B cell (primary cell): ENCODE results near the gene SLC34A2. TPM values are rescaled to one million over a fixed set of nuclear protein-coding genes. Genes with fewer than 3 reads are reported as not detected.

Experiments
- ATAC-seq: fragments of 200-7000 bp; cut with Tn5 transposase; one replicate; pipeline ENCODE4 v1.10.0; 2021; ENCODE audit warnings: low read depth, mild to moderate bottlenecking, moderate number of reproducible peaks, moderate library complexity
- CTCF ChIA-PET: fragments of 350-600 bp; sonication (Branson Sonifier 250); formaldehyde crosslinking; loops from one replicate; lab custom pipeline; 2021; ENCODE audit warnings: antibody characterized with exemption, inconsistent platforms; lab: Charles Lee
- POLR2A ChIA-PET: fragments of 350-600 bp; sonication (Branson Sonifier 250); formaldehyde crosslinking; loops from one replicate; lab custom pipeline; 2021; ENCODE audit warnings: antibody characterized with exemption; lab: Charles Lee
- DNase-seq: peaks from one replicate; pipeline ENCODE4 v3.0.0; 2013
- H2AFZ ChIP-seq: 2 replicates; pipeline ENCODE4 v1.6.1; 2012; ENCODE audit warnings: mild to moderate bottlenecking, low read depth, low read length; ENCODE audit not compliant: insufficient read depth, poor library complexity, severe bottlenecking
- H3K27ac ChIP-seq, 2 donors: 1 replicate in 1 of 2; 2 replicates in 1 of 2; pipeline ENCODE4 v1.5.1; 2012 to 2013; ENCODE audit warnings: low read length in 2 of 2, mild to moderate bottlenecking in 2 of 2, moderate library complexity in 1 of 2
- H3K27me3 ChIP-seq, 4 experiments: fragments of 200-600 bp in 1 of 4; sonication (generic) in 1 of 4; replicated peaks in 1 of 4; 1 replicate in 2 of 4; 2 replicates in 2 of 4; pipeline versions ENCODE4 v1.6.1 to v1.7.0; 2013 to 2016; ENCODE audit warnings: low read length in 3 of 4, mild to moderate bottlenecking in 2 of 4, mixed read lengths in 1 of 4, moderate library complexity in 1 of 4; ENCODE audit not compliant: insufficient read depth in 4 of 4, control insufficient read depth in 3 of 4; ENCODE audit errors: control extremely low read depth in 1 of 4
- H3K36me3 ChIP-seq, 2 experiments: replicated peaks in 1 of 2; 1 replicate in 1 of 2; 2 replicates in 1 of 2; pipeline versions ENCODE4 v1.6.1 to v1.7.1; 2013; ENCODE audit warnings: low read length in 1 of 2; ENCODE audit not compliant: insufficient read depth in 2 of 2, control insufficient read depth in 1 of 2; ENCODE audit errors: control extremely low read depth in 1 of 2, extremely low read depth in 1 of 2
- H3K4me1 ChIP-seq, 2 donors: fragments of 200-600 bp in 1 of 2; sonication (generic) in 1 of 2; 1 replicate in 1 of 2; 2 replicates in 1 of 2; pipeline versions ENCODE4 v1.5.1 to v1.6.1; 2013 to 2017; ENCODE audit warnings: low read length in 2 of 2; ENCODE audit not compliant: control insufficient read depth in 2 of 2, insufficient read depth in 2 of 2
- H3K4me2 ChIP-seq: replicated peaks from 2 replicates; pipeline ENCODE3; 2012; ENCODE audit warnings: mild to moderate bottlenecking, low read depth, low read length; ENCODE audit not compliant: poor library complexity, severe bottlenecking
- H3K4me3 ChIP-seq, 5 experiments: fragments of 200-600 bp in 1 of 5; sonication (generic) in 1 of 5; 1 replicate in 3 of 5; 2 replicates in 2 of 5; pipeline versions ENCODE4 v1.5.1 to v1.7.0; 2011 to 2016; ENCODE audit warnings: low read length in 4 of 5, mild to moderate bottlenecking in 4 of 5, low read depth in 2 of 5, control low read depth in 1 of 5, moderate library complexity in 1 of 5; ENCODE audit not compliant: insufficient read depth in 1 of 5; ENCODE audit errors: control extremely low read depth in 1 of 5, extremely low read depth in 1 of 5
- H3K79me2 ChIP-seq: fragments of 200-600 bp; sonication (generic); one replicate; pipeline ENCODE4 v1.6.0; 2016; ENCODE audit warnings: low read length; ENCODE audit not compliant: control insufficient read depth, insufficient read depth
- H3K9ac ChIP-seq: fragments of 200-600 bp; sonication (generic); 2 replicates; pipeline ENCODE4 v1.6.1; 2017; ENCODE audit warnings: mild to moderate bottlenecking, low read length, moderate library complexity
- H3K9me3 ChIP-seq, 3 donors: one replicate each; pipeline versions ENCODE4 v1.6.1 to v1.7.1; 2013; ENCODE audit warnings: low read length in 2 of 3; ENCODE audit not compliant: control insufficient read depth in 2 of 3, insufficient read depth in 1 of 3; ENCODE audit errors: control extremely low read depth in 1 of 3
- H4K20me1 ChIP-seq: 2 replicates; pipeline ENCODE4 v1.6.0; 2012; ENCODE audit warnings: mild to moderate bottlenecking, low read length; ENCODE audit not compliant: insufficient read depth, control insufficient read depth, poor library complexity, severe bottlenecking
- H3K27ac Mint-ChIP-seq: one replicate; pipeline ENCODE4 v1.8.0; 2021; ENCODE audit warnings: mixed read lengths
- H3K27me3 Mint-ChIP-seq: one replicate; pipeline ENCODE4 v1.8.0; 2021; ENCODE audit warnings: mixed read lengths
- H3K4me1 Mint-ChIP-seq: one replicate; pipeline ENCODE4 v1.8.0; 2021; ENCODE audit warnings: mixed read lengths
- H3K4me3 Mint-ChIP-seq: one replicate; pipeline ENCODE4 v1.8.0; 2021; ENCODE audit warnings: mixed read lengths
- H3K9me3 Mint-ChIP-seq: one replicate; pipeline ENCODE4 v1.8.0; 2022; ENCODE audit warnings: mixed read lengths; ENCODE audit not compliant: insufficient read depth
- EZH2 ChIP-seq: IDR thresholded peaks from 2 replicates; pipeline ENCODE4 v1.6.1; 2012; ENCODE audit warnings: borderline replicate concordance, low read depth, mild to moderate bottlenecking, moderate library complexity, low read length; ENCODE audit not compliant: insufficient read depth, poor library complexity, severe bottlenecking
- WGBS: methylation state at CpG from one replicate; pipeline ENCODE4 v1.1.5; 2013; ENCODE audit warnings: missing lambda C conversion rate; ENCODE audit not compliant: insufficient coverage; 5-methylcytosine and 5-hydroxymethylcytosine counted together
- intact Hi-C: fragments of 100-400 bp; cut with micrococcal nuclease; formaldehyde crosslinking; loops from one replicate; pipeline ENCODE4 v1.10.0; 2022
- polyA plus RNA-seq: library from polyadenylated mRNA; depleted of rRNA; stranded (reverse); fragments of >200 nt; gene quantifications from 2 replicates; pipeline ENCODE4 v1.2.3, GENCODE V29; 2012
- total RNA-seq, 2 donors: library from RNA; stranded (reverse); fragments of 120-200 nt in 1 of 2; gene quantifications; 1 replicate in 1 of 2; 2 replicates in 1 of 2; pipeline versions ENCODE4 v1.2.3 to v1.2.4, GENCODE V29; 2013 to 2022
- TF ChIP-seq, protein P1 (sequence below): fragments of 200-600 bp; IDR thresholded peaks from one replicate; pipeline ENCODE4 v1.8.0; 2022; ENCODE audit warnings: antibody characterized with exemption, mild to moderate bottlenecking

The SLC34A2 gene
- total and polyA plus RNA-seq, 2 donors (not counting 1 experiment from before 2014, with no cell fraction given) = not detected

DNA sequence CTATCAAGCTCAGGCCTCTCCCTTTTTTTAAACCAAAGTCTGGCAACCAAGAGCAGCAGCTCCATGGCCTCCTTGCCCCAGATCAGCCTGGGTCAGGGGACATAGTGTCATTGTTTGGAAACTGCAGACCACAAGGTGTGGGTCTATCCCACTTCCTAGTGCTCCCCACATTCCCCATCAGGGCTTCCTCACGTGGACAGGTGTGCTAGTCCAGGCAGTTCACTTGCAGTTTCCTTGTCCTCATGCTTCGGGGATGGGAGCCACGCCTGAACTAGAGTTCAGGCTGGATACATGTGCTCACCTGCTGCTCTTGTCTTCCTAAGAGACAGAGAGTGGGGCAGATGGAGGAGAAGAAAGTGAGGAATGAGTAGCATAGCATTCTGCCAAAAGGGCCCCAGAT is 21.5 kb downstream of the SLC34A2 start:
- no peak overlapping the region for H3K27ac ChIP-seq
- POLR2A ChIA-PET = no interaction called here
- no peaks in the 10 kb centered on the region for H3K36me3 ChIP-seq
- ATAC-seq (no peak), DNase-seq (no peak)
- WGBS = 93% methylated on average over 3 of the region's 3 CpGs
- Mint-ChIP-seq H3K4me1 (no peaks in the 10 kb centered on the region), H3K4me3 (no peak overlapping the region), H3K27me3 (peaks cover 3% of the 10 kb centered on the region), H3K9me3 (no peaks in the 10 kb centered on the region), H3K27ac (no peak overlapping the region)
- H3K4me3 ChIP-seq = no peak overlapping the region
- intact Hi-C loops = no loop called here
- H3K9me3 ChIP-seq = peaks cover 0 to 6% (median 0%) of the 10 kb centered on the region in 3 donors
- no peak overlapping the region for H3K9ac ChIP-seq
- no peaks in the 10 kb centered on the region for H3K79me2 ChIP-seq
- H3K4me1 ChIP-seq = no peaks in the 10 kb centered on the region
- CTCF ChIA-PET = no interaction called here
- H4K20me1 ChIP-seq = no peaks in the 10 kb centered on the region
- TF ChIP-seq, protein P1, sequence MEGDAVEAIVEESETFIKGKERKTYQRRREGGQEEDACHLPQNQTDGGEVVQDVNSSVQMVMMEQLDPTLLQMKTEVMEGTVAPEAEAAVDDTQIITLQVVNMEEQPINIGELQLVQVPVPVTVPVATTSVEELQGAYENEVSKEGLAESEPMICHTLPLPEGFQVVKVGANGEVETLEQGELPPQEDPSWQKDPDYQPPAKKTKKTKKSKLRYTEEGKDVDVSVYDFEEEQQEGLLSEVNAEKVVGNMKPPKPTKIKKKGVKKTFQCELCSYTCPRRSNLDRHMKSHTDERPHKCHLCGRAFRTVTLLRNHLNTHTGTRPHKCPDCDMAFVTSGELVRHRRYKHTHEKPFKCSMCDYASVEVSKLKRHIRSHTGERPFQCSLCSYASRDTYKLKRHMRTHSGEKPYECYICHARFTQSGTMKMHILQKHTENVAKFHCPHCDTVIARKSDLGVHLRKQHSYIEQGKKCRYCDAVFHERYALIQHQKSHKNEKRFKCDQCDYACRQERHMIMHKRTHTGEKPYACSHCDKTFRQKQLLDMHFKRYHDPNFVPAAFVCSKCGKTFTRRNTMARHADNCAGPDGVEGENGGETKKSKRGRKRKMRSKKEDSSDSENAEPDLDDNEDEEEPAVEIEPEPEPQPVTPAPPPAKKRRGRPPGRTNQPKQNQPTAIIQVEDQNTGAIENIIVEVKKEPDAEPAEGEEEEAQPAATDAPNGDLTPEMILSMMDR = no peak
- TF ChIP-seq EZH2 = no peak
- no peaks in the 10 kb centered on the region for H3K27me3 ChIP-seq
- H2AFZ ChIP-seq = no peak overlapping the region
- H3K4me2 ChIP-seq = no peak overlapping the region

DNA sequence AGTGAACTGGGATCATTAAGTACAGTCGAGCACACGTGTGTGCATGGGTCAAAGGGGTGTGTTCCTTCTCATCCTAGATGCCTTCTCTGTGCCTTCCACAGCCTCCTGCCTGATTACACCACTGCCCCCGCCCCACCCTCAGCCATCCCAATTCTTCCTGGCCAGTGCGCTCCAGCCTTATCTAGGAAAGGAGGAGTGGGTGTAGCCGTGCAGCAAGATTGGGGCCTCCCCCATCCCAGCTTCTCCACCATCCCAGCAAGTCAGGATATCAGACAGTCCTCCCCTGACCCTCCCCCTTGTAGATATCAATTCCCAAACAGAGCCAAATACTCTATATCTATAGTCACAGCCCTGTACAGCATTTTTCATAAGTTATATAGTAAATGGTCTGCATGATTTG is 22.3 kb downstream of the SLC34A2 start:
- Histone ChIP-seq H3K79me2 (no peaks in the 10 kb centered on the region), H2AFZ (no peak overlapping the region), H3K36me3 (no peaks in the 10 kb centered on the region), H3K27ac (no peak overlapping the region), H3K9ac (no peak overlapping the region), H3K9me3 (peaks cover 0 to 6% (median 0%) of the 10 kb centered on the region in 3 donors), H3K27me3 (no peaks in the 10 kb centered on the region), H3K4me3 (no peak overlapping the region), H4K20me1 (no peaks in the 10 kb centered on the region), H3K4me2 (no peak overlapping the region), H3K4me1 (no peaks in the 10 kb centered on the region)
- no peak for TF ChIP-seq EZH2
- TF ChIP-seq, protein P1 = no peak
- H3K27ac Mint-ChIP-seq = no peak overlapping the region
- H3K9me3 Mint-ChIP-seq = no peaks in the 10 kb centered on the region
- no peak overlapping the region for H3K4me3 Mint-ChIP-seq
- 96% methylated on average over 3 of the region's 5 CpGs for WGBS
- POLR2A ChIA-PET = no interaction called here
- H3K27me3 Mint-ChIP-seq = peaks cover 3% of the 10 kb centered on the region
- CTCF ChIA-PET = no interaction called here
- DNase-seq = no peak
- no peak for ATAC-seq
- intact Hi-C loops = no loop called here
- no peaks in the 10 kb centered on the region for H3K4me1 Mint-ChIP-seq
